Frontal cortex (tissue), 4 donors: ENCODE data around the gene EI24. TPM values are rescaled to one million over a fixed set of nuclear protein-coding genes. Genes with fewer than 3 reads are reported as not detected.
"Not testable (repeated sequence)": the region's sequence is repeated elsewhere in the genome, so short reads cannot be mapped to it uniquely, and the experiment has no call there.

Experiments
- DNase-seq, 2 donors: peaks; one replicate each; pipeline ENCODE4 v3.0.0; 2012; ENCODE audit warnings: low spot score in 2 of 2
- FAIRE-seq: peaks from 2 replicates; lab custom pipeline; 2012; peaks lifted over from hg19 to GRCh38; lab: Jason Lieb, UNC
- total RNA-seq: library from RNA; depleted of rRNA; stranded (reverse); fragments of >200 nt; gene quantifications from one replicate; pipeline ENCODE4 v1.2.3, GENCODE V29; 2014
- donor health status: control.
- donor health status: control.
- donor health status: control.

EI24 gene
- total RNA-seq, 1 donor from 2014 or later = 115 TPM

DNA sequence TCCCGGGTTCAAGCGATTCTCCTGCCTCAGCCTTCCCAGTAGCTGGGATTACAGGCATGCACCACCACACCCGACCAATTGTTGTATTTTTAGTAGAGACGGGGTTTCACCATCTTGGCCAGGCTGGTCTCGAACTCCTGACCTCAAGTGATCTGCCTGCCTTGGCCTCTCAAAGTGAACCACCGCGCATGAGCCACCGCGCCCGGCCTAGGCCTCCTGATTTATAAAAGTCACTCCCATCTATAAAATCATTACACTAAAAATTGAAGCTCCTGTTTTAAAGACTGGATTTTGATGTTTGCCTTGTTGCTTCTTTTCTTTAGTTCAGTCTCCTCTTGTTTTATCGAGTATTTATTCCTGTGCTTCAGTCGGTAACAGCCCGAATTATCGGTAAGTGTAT, 7.9 kb downstream of the EI24 start:
- not testable (repeated sequence) for FAIRE-seq, DNase-seq

DNA sequence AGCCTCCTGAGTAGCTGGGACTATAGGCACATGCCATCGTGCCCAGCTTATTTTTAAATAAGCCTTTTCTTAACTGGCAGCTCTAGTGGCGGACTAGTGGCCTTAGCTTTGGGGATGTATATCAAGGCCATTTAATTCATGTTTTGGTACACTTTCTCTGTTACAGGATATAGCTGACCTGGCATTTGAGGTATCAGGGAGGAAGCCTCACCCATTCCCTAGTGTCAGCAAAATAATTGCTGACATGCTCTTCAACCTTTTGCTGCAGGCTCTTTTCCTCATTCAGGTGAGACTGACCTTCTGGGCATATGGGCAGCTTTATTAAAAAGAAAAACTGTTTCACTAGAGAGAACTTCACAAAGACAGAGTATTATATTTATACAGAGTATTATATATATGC, 9.5 kb downstream of the EI24 start:
- FAIRE-seq (no peak), DNase-seq (no peak)

DNA sequence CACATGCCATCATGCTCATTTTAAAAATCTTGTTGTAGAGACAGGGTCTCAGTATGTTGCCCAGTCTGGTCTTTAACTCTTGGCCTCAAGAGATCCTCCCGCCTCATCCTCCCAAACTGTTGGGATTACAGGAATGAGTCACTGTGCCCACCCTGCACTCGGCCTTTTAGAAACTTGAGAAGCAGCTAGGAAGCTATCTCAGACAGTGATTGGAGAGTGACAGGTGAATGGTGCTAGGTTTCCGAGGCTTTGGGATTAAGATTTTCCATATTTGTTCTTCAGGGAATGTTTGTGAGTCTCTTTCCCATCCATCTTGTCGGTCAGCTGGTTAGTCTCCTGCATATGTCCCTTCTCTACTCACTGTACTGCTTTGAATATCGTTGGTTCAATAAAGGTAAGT, 10.5 kb downstream of the EI24 start:
- no peak for DNase-seq
- no peak for FAIRE-seq

DNA sequence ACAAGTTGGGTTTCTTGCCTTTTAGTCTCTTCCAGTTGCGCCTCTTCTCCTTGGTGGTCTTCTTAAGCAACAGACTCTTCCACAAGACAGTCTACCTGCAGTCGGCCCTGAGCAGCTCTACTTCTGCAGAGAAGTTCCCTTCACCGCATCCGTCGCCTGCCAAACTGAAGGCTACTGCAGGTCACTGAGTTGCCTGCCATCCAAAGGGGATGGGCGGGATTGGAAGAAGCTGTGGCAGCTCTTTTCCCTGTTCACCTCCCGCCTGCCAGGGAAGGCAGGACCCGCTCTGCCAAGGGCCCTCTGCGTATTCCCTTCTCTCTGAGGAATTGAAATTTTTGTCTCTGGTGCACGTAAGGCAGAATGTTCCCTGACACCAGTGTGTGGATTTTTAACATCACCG, 14.2 kb downstream of the EI24 start:
- FAIRE-seq = no peak
- DNase-seq = no peak

DNA sequence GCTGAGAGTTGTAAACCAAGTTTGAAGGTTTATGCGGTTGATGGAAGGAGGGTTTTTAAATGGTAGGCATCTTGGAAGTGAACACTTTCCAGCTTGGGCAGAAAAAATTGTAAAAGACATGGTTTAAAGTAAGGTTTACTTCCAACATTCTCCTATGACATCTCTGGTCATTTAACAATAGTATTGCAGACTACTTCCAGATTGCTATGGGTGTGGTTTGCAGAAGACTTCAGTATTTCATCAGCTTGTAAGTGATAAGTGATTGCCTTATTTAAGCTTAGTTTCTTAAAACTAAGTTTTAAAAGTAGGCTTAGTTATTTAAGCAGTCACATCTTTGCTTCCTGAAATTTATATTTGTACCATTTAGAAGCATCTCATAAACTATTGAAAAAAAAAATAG, 16.2 kb downstream of the EI24 start:
- DNase-seq (no peak), FAIRE-seq (no peak)

DNA sequence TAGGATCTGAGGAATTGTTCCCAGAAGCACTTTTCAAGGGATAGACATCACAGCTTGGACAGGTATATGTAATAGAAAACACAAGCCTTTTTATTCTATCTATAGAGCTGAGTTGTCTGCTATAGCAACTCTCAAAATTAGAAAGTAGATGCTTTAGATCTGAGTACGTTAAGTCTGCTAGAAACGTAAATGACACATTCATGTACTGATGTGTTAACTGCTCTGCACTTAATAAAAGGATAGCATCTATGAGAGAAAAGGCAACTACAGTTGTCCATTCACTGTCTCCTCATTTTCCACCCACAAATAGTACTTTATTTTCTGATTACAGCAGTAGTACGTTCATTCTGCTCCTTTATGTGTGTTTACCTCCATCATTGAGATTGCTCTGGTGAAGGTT, 17.3 kb downstream of the EI24 start:
- DNase-seq (no peak), FAIRE-seq (no peak)

DNA sequence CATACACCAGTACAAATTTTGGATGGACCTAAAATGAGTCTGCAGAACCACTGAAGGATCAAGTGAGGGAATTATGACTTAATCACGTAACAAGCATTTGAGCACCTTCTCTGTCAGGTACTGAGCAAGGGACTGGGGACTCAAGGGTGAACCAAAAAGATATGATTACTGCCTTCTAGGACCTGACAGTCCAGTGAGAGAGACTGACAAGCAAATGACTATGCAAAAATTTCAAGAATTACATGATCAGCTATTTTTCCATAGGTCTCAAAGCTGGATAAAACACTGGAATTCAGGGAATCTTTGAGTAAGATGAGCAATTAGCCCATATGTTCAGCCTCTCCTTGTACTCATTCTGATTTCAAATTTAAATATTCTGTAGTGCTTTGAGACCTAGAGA, 18.2 kb downstream of the EI24 start:
- FAIRE-seq (no peak), DNase-seq (no peak)

DNA sequence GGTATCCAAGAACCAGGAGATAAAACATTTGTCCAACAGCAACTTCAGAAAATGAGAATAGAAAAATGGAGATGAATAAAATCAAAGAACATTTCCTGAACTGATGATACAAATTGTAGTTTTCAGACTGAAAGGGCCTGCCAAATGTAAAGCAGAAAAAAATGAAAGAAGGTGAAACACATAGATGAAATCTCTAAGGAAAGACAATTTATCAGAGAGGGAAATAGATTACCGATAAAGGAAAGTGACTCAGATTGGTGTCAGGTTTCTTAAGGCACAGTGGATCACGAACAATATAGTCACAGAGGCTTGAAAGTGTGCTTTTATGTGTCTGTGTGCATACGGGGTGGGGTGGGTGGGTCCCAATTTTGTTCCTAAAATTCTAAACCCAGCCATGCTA, 19.2 kb downstream of the EI24 start:
- FAIRE-seq (no peak), DNase-seq (no peak)

DNA sequence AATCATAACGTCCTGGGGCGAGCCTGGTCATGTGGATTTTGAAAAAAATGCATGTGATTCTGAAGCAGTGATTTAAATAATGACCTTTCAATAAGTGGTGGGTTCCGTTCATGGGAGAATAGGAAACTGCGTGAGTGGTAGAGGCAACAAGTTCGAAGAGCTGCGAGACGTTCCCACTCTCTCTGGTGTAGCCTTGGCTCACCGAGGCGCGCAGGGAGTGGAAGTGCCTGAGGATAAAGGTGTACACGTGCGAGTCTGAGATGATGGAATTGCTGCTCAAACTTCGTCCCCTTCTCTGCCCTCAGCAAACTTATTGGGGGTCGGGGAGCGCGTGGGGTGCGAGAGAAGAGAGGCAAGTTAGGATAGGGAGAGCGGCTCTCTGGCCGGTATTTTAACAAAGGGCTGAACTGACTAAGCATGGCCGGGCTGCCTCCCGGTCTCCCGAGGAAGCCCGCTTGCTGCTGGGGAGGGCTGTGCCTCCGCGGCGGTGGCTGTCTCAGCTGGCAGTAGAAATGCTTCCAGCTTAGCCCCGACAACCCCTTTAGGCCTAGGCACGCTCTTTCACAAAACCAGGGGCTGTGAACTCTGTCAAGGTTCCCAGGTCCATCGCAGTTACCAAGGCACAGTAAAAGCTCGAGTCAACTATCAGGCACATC, 22.5 kb downstream of the EI24 start:
- no peak for FAIRE-seq
- DNase-seq = peak in 1 of 2 donors; percentile 30

DNA sequence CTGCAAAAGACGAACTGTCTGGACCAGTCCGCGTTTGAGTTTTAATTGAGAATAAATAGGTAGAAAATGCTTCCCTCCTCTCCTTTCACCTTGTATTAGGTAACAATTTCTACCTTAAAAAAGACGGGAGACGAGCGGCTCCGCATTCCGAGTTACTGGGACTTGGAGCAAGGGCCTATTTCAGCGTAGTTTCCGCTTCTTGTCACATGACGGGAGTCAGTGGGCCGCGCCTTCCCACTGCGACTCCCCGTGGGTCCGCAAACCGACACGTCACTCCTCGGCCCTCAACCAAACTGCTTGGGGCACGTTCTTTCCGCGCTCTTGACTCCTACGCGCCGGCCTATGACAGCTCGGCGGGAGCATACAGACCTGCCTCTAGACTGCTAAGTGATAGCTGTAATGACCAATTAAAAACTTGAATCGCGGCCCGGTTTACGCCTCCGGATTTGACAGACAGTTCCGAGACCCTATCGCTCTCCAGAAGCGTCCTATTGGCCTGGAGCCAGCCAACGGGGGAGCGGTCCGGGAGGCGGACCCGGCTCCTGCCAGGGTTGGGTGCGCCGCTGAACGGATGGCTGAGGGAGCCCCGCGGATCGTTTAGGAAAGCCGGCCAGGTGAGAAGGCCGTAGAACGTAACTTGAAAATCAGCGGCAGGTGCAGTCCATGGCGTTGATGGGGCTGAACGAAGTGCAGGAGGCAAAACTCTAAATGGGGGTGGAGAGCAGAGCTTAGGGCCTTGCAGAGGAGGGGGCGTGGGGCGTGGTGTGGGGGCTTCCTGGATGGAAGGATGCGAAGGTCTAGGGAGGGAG, 23.2 kb downstream of the EI24 start, which contains the start of gene STT3A:
Gene STT3A (plus strand): TSS at position 548 of the 809 bp plus-strand sequence. CDS start 3,064 bp downstream, outside the sequence.
- peak; percentile 98 for FAIRE-seq
- peak; percentile 85 to 92 for DNase-seq

DNA sequence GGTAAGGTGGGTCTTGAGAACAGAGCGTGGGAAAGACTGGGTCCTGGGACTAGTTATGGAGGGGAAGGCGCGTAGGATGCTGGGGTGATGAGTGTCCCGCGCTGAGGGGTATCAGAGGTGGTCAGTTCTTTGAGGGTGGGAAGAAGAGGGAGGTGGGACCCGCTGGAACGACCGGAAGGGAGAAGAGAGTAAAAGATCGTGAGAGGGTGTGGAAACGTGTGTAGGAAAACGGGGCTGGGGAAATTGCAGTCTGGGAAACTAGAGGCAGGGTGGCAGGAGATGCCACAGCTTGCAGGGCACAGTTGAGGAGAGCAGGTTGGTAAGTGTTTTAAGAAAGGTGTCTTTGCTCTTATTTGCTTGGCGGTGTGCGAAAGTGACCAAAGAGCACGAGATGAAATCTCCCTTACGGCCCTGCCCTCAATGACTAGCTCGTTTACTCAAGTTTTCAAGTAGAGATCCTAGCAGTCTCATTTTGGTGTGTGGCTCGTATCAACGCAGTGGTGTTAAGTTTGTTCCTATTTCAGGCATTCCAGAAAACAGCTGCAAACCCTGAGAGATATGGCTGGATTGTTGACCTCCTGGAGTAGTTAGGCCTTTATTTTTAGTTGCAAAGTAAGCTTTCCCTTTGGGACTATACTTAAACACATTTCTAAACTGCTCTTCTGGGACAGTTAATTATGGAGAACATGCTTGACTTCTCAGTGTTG, 24.0 kb downstream of the EI24 start:
- no peak for FAIRE-seq

DNA sequence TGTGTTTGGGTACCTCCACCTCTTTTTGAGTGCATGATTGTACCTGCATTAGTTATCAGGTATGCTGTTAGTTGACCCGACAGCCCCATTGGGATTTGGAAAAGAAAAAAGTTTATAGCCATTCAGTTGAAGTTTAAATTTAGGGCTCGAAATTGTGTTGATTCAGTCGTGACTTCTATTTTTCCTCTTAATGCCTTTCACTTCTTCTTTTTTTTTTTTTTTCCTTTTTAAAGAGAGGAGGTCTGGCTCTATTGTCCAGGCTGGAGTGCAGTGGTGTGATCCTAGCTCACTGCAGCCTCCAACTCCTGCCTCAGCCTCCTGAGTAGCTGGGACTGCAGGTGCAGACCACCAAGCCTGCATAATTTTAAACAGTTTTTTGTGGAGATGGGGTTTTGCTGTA, 25.7 kb downstream of the EI24 start:
- DNase-seq = no peak
- no peak for FAIRE-seq

More for the DNA sequence above, 24.0 kb downstream of the EI24 start:
- DNase-seq = no peak

DNA sequence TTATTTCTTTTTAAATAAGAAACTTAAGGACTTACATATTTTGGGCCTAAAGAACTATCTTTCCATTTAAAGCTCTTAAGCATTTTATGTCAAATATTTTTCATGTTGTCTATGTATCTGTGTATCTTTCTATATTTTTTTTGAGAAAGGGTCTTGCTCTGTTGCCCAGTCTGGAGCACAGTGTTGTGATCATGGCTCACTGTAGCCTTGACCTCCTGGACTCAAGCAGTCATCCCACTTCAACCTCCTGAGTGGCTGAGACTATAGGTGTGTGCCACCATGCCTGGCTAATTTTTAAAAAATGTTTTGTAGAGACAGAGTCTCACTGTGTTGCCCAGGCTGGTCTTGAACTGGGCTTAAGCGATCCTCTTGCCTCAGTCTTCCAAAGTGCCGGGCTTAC, 31.4 kb downstream of the EI24 start:
- DNase-seq = no peak
- FAIRE-seq = no peak

DNA sequence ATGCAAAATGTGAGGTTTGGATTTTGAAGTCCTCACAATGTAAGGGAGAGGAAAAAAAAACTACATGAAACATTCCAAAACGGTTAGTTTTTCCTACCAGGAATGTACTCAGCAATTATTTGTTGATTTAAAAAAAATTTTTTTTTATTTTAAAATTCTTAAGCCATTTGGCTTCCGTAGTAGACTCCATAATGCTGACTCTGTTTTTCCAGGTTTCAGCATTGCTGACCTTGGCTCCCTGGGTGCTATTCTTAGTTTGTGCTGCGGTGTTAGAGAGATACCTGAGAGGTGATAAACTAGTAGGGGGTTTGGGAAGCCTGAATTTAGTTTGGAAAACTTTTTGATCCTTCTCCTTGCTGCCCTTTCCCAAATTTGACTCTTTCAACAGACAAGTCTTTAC, 33.9 kb downstream of the EI24 start:
- DNase-seq = no peak

DNA sequence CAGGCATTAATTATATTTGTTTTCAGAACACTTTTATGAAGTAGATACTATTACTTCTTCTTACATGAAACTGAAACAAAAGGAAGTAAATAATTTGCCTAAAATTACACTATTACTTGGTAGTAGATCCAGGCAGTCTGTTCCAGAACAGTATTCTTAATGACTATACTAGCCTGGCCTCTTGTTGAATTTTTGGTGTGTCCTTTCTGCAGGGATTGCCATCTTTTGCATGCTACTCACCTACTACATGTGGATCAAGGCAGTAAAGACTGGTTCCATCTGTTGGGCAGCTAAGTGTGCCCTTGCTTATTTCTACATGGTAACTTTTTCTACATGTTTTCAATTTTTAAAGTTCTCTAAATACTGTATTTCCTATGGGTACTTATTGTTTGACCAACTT, 36.1 kb downstream of the EI24 start:
- no peak for FAIRE-seq
- no peak for DNase-seq

More for the DNA sequence above, 33.9 kb downstream of the EI24 start:
- no peak for FAIRE-seq

DNA sequence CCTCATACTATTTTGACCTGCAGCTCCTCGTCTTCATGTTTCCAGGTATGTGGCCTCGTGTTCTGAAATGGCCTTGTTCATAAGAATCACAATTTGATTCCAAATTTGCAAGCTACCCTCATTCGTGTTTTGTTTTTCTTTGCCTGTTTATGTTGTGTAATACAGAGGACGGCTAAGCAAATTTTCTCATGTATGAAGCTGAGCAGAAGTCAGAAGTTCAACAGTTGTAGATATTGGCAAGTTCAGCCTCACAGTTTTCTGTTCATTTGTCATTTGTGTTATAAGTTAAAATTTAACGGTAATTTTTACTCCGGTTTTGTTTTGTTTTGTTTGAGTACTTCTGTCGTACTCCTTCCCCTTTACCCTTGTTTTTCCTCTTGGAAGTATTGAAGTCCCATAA, 40.3 kb downstream of the EI24 start:
- no peak for FAIRE-seq
- no peak for DNase-seq

DNA sequence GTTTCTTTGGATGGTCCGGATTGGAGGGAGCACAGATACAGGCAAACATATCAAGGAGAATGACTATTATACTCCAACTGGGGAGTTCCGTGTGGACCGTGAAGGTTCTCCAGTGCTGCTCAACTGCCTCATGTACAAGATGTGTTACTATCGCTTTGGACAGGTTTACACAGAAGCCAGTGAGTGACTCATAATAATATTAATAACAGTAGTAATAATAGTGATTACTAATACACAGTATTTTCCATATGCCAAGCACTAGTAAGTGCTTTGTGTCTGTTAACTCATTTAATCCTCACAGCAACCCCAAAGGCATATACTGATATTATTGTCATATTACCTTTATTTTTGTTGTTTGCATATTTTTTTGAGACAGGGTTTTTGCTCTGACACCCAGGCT, 49.1 kb downstream of the EI24 start:
- DNase-seq = no peak

DNA sequence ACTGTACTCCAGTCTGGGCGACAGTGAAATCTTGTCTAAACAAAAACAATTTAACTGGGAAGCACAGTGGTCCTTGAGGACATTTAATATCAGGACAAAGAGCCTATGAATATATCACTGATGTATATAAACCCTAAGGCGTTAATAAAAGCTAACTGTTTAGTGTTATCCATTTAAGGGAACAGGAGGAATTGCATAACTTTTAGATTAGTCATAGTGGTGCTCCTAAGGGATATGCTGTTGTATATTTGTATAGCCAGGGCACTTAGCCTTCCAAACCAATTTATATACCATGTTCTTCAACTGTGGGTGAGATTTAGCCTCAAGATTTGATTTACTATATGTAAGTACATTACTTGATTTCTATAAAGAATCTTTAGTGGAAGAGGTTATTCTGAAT, 52.7 kb downstream of the EI24 start:
- FAIRE-seq = no peak
- DNase-seq = no peak

More for the DNA sequence above, 49.1 kb downstream of the EI24 start:
- no peak for FAIRE-seq

DNA sequence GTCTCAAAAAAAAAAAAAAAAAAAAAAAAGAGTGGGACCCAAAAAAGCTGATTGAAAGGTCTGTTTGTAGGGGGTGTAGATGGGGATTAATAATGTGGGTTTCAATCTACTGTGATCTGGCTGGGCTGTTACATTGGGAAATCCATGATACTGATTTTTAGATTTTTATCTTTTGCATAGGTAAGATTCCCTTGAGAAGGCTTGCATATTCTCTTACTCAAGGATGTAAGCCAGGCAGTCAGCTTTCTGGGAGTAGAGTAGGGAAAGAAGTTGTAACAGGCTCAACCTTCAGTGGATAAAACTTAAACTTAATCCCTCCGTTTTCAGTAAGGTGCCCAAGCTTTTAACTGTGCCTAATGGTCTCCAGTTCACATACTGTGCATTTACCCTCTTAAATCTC, 53.8 kb downstream of the EI24 start:
- DNase-seq (no peak), FAIRE-seq (no peak)

DNA sequence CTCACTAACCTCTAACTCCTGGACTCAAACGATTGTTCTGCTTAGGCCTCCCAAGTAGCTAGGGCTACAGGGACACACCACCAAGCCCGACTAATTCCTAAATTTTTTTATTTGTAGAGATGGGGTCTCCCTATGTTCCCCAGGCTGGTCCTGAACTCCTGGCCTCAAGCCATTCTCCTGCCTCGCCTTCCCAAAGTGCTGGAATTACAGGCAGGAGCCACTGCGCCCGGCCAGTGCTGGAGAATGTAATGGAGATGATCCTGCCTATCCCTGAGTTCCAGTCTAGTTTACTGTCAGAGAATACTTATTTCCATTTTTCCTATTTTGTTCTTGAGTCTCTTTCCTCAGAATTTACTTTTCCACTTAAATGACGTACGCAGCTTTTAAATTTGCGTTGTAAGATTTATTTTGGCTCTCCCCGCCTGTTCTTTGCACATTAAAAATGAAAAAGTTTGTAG, 55.5 kb downstream of the EI24 start, which contains the start of gene CHEK1:
Gene CHEK1 (plus strand): TSS at position 408 of the 458 bp plus-strand sequence. CDS start 1,606 bp downstream, outside the sequence.
- FAIRE-seq (no peak), DNase-seq (no peak)

DNA sequence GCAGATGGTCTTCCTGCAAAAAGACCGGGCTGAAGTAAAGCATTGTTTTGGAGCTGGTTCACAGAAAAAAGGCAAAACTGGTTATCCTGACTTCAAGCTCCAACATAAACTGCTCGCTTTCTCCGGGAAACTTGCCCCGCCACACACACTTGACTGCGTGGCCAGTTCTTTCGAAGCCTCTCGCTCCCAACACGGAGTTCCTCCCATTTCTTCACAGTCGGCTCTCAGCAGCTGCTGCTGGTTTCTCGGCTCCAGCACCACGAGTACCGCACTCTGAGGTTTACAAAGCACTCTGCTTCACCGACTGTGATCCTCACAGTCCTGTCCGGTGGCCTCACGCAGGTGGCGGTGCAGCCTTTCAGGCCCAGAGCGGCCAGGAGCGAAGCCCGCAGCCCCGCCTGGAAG, 56.0 kb downstream of the EI24 start:
- FAIRE-seq = no peak
- DNase-seq = no peak
